Epithelial cell of prostate (primary cell): ENCODE results near the gene LMNA.

Experiments used
- DNase-seq: peaks from one replicate; pipeline ENCODE4 v3.0.0-alpha.2; 2011; ENCODE audit warnings: low read depth, low spot score
- H3K27ac ChIP-seq: fragments of 450-650 bp; 2 replicates; pipeline ENCODE4 v1.5.1; 2017; ENCODE audit warnings: mild to moderate bottlenecking

LMNA gene

GRCh38 chr1:156134716-156135435, 20.4 kb downstream of the LMNA start:
- H3K27ac ChIP-seq = no peak overlapping the region
- no peak for DNase-seq

DNA sequence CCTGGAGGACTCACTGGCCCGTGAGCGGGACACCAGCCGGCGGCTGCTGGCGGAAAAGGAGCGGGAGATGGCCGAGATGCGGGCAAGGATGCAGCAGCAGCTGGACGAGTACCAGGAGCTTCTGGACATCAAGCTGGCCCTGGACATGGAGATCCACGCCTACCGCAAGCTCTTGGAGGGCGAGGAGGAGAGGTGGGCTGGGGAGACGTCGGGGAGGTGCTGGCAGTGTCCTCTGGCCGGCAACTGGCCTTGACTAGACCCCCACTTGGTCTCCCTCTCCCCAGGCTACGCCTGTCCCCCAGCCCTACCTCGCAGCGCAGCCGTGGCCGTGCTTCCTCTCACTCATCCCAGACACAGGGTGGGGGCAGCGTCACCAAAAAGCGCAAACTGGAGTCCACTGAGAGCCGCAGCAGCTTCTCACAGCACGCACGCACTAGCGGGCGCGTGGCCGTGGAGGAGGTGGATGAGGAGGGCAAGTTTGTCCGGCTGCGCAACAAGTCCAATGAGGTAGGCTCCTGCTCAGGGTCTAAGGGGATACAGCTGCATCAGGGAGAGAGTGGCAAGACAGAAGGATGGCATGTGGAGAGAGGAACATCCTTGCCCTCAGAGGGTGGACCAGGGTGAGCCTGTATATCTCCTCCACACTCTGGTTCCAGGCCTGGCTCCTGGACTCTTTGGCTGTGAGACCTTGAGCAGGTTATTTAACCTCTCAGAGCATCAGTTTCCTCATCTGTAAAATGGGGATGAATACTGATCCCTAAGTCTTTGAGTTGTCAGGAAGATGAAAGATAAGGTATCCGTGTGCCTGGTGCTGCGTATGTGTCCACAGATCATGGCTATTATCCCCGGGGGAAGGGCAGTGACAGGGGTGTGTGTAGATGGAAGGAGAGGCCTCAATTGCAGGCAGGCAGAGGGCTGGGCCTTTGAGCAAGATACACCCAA, 21.7 kb downstream of the LMNA start:
- H3K27ac ChIP-seq = no peak overlapping the region
- DNase-seq = no peak

- DNase-seq = no peak
Measured at GRCh38 chr1:156136970-156137483, 22.5 kb downstream of the LMNA start.

DNA sequence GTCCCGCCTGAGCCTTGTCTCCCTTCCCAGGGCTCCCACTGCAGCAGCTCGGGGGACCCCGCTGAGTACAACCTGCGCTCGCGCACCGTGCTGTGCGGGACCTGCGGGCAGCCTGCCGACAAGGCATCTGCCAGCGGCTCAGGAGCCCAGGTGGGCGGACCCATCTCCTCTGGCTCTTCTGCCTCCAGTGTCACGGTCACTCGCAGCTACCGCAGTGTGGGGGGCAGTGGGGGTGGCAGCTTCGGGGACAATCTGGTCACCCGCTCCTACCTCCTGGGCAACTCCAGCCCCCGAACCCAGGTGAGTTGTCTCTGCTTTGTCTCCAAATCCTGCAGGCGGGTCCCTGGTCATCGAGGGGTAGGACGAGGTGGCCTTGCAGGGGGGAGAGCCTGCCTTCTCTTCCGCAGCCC, 24.0 kb downstream of the LMNA start:
- DNase-seq = no peak
- no peak overlapping the region for H3K27ac ChIP-seq

More at GRCh38 chr1:156136970-156137483, 22.5 kb downstream of the LMNA start:
- no peak overlapping the region for H3K27ac ChIP-seq

- H3K27ac ChIP-seq = no peak overlapping the region
- DNase-seq = no peak
Measured at GRCh38 chr1:156140879-156141707, 26.6 kb downstream of the LMNA start.

GRCh38 chr1:156143765-156144489, 29.4 kb downstream of the LMNA start:
- DNase-seq = no peak

DNA sequence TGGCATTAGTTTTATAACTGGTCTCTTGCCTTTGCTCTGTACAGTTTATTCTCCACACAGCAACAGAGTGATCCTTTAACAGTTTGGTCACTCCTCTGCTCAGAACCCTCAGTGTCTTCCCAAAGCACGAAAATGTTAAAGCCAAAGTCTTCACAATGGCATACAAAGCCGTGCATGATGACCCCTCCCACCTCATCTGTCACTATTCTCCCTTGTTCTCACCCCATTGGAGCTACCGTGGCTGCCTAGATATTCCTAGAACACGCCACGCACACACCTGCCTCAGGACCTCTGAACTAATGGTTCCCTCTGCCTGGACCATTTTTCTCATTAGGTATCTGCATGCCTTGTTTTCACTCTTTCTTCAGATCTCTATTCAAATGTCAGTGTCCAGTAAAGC, 30.2 kb downstream of the LMNA start:
- DNase-seq = no peak
- H3K27ac ChIP-seq = no peak overlapping the region

More at GRCh38 chr1:156143765-156144489, 29.4 kb downstream of the LMNA start:
- H3K27ac ChIP-seq = no peak overlapping the region

DNA sequence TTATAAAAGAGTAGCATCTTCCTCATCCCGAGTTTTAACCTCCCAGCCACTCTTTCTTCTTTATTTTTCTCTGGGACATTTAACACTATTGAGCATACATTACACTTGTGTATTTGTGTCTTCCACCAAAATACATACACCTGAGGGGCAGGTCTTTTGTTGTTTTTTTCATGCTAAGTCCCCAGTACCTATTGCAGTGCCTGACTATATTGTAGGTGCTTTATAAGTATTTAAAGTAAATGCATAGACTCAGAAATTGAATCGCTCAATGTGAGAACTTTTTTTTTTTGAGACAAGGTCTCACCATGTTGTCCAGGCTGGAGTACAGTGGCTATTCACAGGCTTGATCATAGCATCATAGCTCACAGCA, 31.1 kb downstream of the LMNA start:
- DNase-seq = no peak
- H3K27ac ChIP-seq = no peak overlapping the region

DNA sequence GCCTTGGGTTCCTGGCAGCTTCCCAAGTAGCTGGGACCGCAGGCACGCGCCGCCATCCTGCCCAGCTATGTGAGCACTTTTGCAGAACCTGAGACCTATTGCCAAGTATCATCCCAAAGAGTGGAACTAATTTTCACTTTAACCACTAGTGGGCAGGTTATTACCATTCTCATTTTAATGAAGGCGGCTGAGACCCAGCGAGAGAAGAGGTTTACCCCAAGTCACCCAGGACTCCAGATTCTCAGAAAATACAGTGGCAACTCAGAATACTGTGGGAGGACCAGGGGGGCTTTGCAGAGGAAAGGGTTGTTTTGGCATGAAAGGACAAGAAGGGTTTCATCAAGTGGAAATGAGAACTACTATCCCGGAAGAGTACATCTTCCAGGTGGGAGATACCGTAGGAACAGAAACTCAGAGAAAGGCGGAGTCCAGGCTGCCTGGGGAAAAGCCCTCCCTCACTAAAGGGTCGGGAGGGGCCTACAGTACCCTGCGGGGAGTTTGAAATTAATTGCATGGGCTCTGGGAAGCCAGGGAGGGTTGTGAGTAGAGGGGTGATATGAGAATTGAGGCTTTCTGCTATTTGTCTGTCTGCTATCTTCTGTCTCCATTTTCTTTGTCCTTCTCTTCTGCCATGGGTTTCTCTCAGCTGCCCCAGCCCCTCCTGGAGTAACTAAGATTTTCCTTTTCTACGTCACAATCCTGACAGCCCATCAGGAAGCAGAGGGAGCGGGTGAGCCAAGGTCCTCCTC, 31.7 kb downstream of the LMNA start:
- no peak overlapping the region for H3K27ac ChIP-seq
- DNase-seq = no peak

- no peak for DNase-seq
- H3K27ac ChIP-seq = no peak overlapping the region
Measured at GRCh38 chr1:156146769-156147405, 32.4 kb downstream of the LMNA start.

DNA sequence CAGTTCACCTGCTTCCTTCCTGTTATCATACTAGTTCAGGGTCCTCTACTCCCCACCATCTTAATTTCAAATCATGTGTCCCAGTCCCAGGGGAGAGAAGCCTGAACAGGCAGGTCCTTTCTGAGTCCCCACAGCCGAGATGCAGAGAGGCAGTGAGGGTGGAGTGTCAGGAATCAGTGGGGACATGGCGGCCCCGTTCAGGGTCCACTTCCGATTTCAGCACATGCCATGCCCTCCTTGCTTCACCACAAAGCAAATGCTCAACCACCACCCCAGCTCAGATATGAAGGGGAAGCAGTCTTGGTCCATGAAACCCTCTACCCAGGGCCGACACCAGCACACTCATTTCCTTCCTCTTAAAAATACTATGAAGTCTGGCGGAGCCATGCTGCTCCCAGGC, 33.7 kb downstream of the LMNA start:
- H3K27ac ChIP-seq = no peak overlapping the region
- no peak for DNase-seq

DNA sequence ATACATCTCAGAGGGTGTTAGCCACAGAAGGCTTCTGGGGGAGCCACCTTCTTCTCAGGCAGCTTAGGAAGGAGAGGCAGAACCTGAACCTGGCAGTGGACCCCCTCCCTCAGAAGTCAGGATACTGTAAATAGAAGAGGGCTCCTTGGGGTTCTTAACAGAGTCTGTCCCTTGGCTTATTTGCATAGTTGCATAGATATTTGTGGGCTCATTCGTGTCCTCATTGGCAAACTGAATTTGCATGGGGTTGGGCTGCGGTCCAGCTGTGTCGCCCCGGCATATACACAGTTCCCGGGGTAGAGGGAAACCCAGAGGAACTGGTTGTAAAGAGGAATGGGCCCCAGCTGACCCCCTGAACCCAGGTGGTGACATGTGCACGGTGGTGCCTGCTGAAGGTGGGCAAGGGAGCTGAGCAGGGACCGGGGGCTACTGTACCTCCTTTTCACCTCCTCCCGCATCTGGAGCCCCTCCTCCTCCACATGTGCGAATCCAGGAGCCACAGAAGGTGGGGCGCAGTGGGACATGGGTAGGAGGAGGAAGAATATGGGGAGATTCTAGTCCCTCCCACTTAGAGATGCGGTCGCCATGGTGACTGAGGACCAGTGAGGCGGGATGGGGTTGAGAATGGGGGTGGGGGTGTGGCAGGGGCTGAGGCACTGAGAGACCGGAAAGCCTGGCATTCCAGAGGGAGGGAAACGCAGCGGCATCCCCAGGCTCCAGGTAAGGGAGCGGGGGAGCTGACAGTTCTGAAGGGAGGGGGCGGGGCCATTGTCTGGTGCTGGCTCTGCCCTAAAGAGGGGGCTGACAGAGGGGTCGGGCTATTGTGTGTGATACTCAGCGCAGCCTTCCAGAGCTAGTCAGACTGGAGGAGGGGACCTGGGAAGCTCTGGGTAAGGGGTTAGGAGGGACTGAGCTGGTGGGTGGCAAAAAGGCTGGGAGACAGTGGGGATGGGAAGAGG, 35.1 kb downstream of the LMNA start:
- no peak overlapping the region for H3K27ac ChIP-seq
- no peak for DNase-seq

- no peak for DNase-seq
- no peak overlapping the region for H3K27ac ChIP-seq
Measured at GRCh38 chr1:156150333-156151011, 36.0 kb downstream of the LMNA start.

GRCh38 chr1:156151093-156151688, 36.7 kb downstream of the LMNA start:
- H3K27ac ChIP-seq = no peak overlapping the region
- no peak for DNase-seq

DNA sequence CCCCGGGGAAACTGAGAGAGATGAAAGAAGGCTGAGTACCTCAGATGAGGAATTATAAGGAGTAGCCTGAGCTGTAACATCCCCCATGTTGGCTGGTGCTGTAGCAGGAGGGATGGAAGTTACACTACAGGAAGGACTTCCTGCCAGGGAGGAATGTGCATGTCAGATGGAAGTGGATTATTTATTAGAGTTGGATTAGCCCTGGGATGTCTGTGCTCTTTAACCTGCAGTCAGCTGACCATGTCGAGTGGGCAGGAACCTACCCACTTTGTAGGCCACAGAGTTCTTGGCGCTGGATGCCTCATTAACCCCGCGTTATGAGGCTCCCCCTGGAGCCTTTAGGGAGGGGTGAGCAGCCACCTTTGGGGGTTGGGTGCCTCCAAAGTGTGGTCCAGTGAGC, 38.1 kb downstream of the LMNA start:
- no peak for DNase-seq
- peak overlapping the region; percentile 41 for H3K27ac ChIP-seq

GRCh38 chr1:156153362-156153761, 38.9 kb downstream of the LMNA start, which contains the start of gene SEMA4A:
SEMA4A (plus strand) TSS chr1:156153585; CDS start chr1:156154579, 994 bp downstream.
- peak; percentile 37 for DNase-seq
- peak within 1 kb of the TSS; percentile 41 for H3K27ac ChIP-seq
